ENCODE results near the gene PRRX1.

Gene PRRX1

GRCh38 chr1:170703591-170703990 is 39.7 kb downstream of the PRRX1 start:
- H3K4me1 Mint-ChIP-seq (ENCODE audit: low read depth in 2 of 2), result no peaks in the 10 kb centered on the region
- ATAC-seq (replicated peaks) (no peak), DNase-seq (no peak)
- peaks cover 9 to 22% of the 10 kb centered on the region in 2 donors for H3K27me3 Mint-ChIP-seq
- H3K9me3 Mint-ChIP-seq, result no peaks in the 10 kb centered on the region
- H3K27ac Mint-ChIP-seq, result no peak overlapping the region
- H3K4me3 Mint-ChIP-seq, result no peak overlapping the region
- H3K36me3 Mint-ChIP-seq (ENCODE audit: insufficient read depth), result no peaks in the 10 kb centered on the region

DNA sequence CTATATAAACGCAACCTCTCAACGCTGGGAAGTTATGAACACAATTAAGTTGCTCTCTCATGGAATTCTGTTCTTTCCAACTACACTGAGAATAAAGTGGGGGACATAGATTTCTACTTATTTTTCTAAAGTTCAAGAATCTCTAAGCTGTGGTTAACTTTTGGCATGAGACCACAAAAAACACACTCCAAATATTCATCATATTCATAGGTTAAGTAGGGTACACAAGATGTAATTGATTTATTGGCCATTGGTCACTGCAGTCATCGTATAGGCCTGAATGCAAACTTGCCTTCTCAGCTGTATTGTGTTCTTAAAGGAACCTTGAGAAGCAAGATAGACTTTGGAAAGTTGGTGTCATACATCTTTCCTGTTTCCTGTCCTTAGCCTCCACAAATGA is 40.3 kb downstream of the PRRX1 start:
- H3K36me3 Mint-ChIP-seq (ENCODE audit: insufficient read depth), result no peaks in the 10 kb centered on the region

GRCh38 chr1:170705981-170706380 is 42.0 kb downstream of the PRRX1 start:
- no peak overlapping the region for H3K27ac Mint-ChIP-seq
- DNase-seq (no peak), ATAC-seq (replicated peaks) (no peak)
- H3K36me3 Mint-ChIP-seq (ENCODE audit: insufficient read depth), result no peaks in the 10 kb centered on the region
- H3K4me1 Mint-ChIP-seq (ENCODE audit: low read depth in 2 of 2), result no peaks in the 10 kb centered on the region
- H3K9me3 Mint-ChIP-seq, result no peaks in the 10 kb centered on the region
- peaks cover 0 to 8% of the 10 kb centered on the region in 2 donors for H3K27me3 Mint-ChIP-seq
- H3K4me3 Mint-ChIP-seq, result no peak overlapping the region

More for the DNA sequence above, 40.3 kb downstream of the PRRX1 start:
- no peak overlapping the region for H3K4me3 Mint-ChIP-seq
- peaks cover 4 to 15% of the 10 kb centered on the region in 2 donors for H3K27me3 Mint-ChIP-seq
- no peak for DNase-seq
- no peaks in the 10 kb centered on the region for H3K4me1 Mint-ChIP-seq (ENCODE audit: low read depth in 2 of 2)
- no peaks in the 10 kb centered on the region for H3K9me3 Mint-ChIP-seq
- no peak for ATAC-seq (replicated peaks)
- H3K27ac Mint-ChIP-seq, result no peak overlapping the region

DNA sequence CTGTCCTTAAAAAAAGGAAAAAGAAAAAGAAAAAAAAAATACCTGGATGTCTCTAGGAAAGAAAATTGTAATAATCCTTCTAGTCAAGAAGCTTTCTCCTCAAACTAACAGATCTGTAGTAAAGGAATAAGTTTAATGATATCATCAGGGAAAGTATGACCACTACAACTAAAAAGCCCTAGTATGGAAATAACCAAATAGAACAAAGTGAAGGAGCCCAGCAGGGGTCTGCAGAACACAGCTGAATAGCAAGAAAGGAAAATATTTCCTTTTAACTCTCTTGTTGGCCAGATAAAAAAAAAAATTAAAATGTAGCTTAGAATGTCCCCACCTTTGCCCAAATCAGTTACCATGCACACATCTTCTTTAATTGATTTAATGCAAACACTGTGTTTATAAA is 43.2 kb downstream of the PRRX1 start:
- no peak overlapping the region for H3K27ac Mint-ChIP-seq
- H3K27me3 Mint-ChIP-seq, result peaks cover 2 to 12% of the 10 kb centered on the region in 2 donors
- no peaks in the 10 kb centered on the region for H3K9me3 Mint-ChIP-seq
- no peak for DNase-seq
- no peaks in the 10 kb centered on the region for H3K36me3 Mint-ChIP-seq (ENCODE audit: insufficient read depth)
- H3K4me1 Mint-ChIP-seq (ENCODE audit: low read depth in 2 of 2), result no peaks in the 10 kb centered on the region
- ATAC-seq (replicated peaks), result no peak
- H3K4me3 Mint-ChIP-seq, result no peak overlapping the region

DNA sequence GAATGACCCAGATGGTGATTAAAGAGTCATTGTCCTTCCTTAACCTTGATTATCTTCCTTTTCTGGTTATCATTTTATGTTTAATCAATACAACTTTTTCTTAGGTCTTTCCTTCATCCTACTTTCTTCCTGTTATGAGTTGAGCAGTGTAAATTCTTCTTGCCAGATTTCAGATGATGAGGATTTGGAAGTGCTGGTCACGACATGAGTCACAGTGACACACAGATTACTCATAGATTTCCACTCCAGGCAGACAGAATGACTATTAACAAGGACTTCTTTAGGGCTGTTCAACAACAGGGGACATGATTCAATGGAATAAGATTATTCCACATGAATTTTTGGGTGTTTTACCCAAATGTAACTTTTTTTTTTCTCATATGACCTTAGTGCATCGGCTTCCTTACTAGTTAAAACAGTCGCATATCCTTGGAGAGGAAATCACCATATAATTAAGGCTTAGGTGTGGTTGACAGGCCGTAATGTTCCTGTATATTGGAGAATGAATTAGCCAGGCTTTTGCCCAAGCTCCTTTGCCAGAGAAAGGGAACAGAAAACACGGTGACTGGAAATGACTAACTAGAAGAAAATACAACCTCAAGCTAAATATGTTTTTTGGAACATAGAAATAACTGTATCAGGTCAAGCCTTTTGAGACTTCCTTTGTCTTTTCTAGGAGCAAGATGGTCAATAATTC is 44.2 kb downstream of the PRRX1 start:
- Mint-ChIP-seq H3K4me1 (ENCODE audit: low read depth in 2 of 2) (no peaks in the 10 kb centered on the region), H3K9me3 (no peaks in the 10 kb centered on the region), H3K27me3 (peaks cover 4 to 19% of the 10 kb centered on the region in 2 donors), H3K36me3 (ENCODE audit: insufficient read depth) (no peaks in the 10 kb centered on the region), H3K27ac (no peak overlapping the region), H3K4me3 (no peak overlapping the region)
- ATAC-seq (replicated peaks), result no peak
- no peak for DNase-seq

GRCh38 chr1:170711682-170712081 is 47.8 kb downstream of the PRRX1 start:
- H3K27ac Mint-ChIP-seq, result no peak overlapping the region
- ATAC-seq (replicated peaks) (no peak), DNase-seq (no peak)
- no peak overlapping the region for H3K4me3 Mint-ChIP-seq
- no peaks in the 10 kb centered on the region for H3K36me3 Mint-ChIP-seq (ENCODE audit: insufficient read depth)
- peaks cover 11 to 21% of the 10 kb centered on the region in 2 donors for H3K27me3 Mint-ChIP-seq
- no peaks in the 10 kb centered on the region for H3K9me3 Mint-ChIP-seq
- H3K4me1 Mint-ChIP-seq (ENCODE audit: low read depth in 2 of 2), result no peaks in the 10 kb centered on the region

GRCh38 chr1:170714163-170714562 is 50.2 kb downstream of the PRRX1 start:
- Mint-ChIP-seq H3K9me3 (no peaks in the 10 kb centered on the region), H3K27me3 (peaks cover 11 to 24% of the 10 kb centered on the region in 2 donors), H3K4me1 (ENCODE audit: low read depth in 2 of 2) (no peaks in the 10 kb centered on the region), H3K4me3 (no peak overlapping the region), H3K27ac (no peak overlapping the region), H3K36me3 (ENCODE audit: insufficient read depth) (no peaks in the 10 kb centered on the region)
- DNase-seq (no peak), ATAC-seq (replicated peaks) (no peak)

GRCh38 chr1:170714938-170715337 is 51.0 kb downstream of the PRRX1 start:
- no peak overlapping the region for H3K4me3 Mint-ChIP-seq
- no peak overlapping the region for H3K27ac Mint-ChIP-seq
- no peak for ATAC-seq (replicated peaks)
- H3K36me3 Mint-ChIP-seq (ENCODE audit: insufficient read depth), result no peaks in the 10 kb centered on the region
- H3K4me1 Mint-ChIP-seq (ENCODE audit: low read depth in 2 of 2), result no peaks in the 10 kb centered on the region
- no peaks in the 10 kb centered on the region for H3K9me3 Mint-ChIP-seq
- H3K27me3 Mint-ChIP-seq, result peaks cover 11 to 23% of the 10 kb centered on the region in 2 donors
- no peak for DNase-seq

DNA sequence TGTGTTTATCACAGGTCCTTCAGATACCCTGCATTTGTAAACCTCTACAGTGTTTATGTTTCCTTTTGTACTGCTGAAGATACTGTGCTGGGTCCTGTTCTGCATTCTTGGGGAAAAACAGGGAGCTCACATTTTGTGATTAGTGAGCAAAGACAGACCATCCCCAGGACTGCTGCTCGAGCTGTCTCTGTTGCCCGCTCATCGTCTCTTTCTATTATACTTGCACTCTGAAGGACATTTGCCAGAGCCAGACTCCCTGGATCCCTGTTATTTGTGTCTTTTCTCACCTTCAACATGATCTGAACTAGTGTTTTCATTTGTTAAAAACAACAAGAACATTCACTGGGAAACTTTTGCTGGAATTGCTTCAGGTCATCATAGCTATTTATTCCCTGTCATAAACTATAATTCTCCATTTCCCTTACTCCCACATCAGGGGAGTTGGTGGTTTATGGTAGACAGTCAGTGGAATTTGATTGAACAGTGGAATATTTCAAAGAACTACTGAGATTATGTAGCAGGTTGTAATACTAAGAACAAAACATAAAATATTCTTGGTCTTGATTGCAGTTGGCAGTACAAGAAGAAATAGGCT is 53.0 kb downstream of the PRRX1 start:
- H3K4me1 Mint-ChIP-seq (ENCODE audit: low read depth in 2 of 2), result no peaks in the 10 kb centered on the region
- no peaks in the 10 kb centered on the region for H3K36me3 Mint-ChIP-seq (ENCODE audit: insufficient read depth)
- no peak overlapping the region for H3K27ac Mint-ChIP-seq
- no peak overlapping the region for H3K4me3 Mint-ChIP-seq
- no peak for ATAC-seq (replicated peaks)
- no peak for DNase-seq
- peaks cover 11 to 26% of the 10 kb centered on the region in 2 donors for H3K27me3 Mint-ChIP-seq
- H3K9me3 Mint-ChIP-seq, result no peaks in the 10 kb centered on the region

DNA sequence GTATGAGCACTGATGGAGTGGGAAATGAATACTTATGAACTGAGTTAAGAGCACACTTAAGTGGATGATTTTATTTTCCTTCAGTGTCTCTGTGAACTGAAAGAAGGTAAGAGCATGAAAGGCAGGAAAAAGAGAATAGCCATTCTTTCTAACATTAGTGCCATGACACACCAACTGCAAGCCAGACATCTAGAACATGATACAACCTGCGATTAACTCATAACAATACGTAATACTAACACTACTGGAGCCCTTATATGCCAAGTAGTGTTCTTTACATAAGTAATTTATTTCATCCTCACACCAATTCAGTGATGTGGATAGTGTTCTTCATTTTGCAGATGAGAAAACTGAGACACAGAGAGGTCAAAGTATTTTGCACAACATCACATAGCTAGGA is 56.7 kb downstream of the PRRX1 start:
- Mint-ChIP-seq H3K4me1 (ENCODE audit: low read depth in 2 of 2) (no peaks in the 10 kb centered on the region), H3K4me3 (no peak overlapping the region), H3K27me3 (peaks cover 14 to 26% of the 10 kb centered on the region in 2 donors), H3K9me3 (no peaks in the 10 kb centered on the region), H3K36me3 (ENCODE audit: insufficient read depth) (no peaks in the 10 kb centered on the region), H3K27ac (no peak overlapping the region)
- DNase-seq (no peak), ATAC-seq (replicated peaks) (no peak)

DNA sequence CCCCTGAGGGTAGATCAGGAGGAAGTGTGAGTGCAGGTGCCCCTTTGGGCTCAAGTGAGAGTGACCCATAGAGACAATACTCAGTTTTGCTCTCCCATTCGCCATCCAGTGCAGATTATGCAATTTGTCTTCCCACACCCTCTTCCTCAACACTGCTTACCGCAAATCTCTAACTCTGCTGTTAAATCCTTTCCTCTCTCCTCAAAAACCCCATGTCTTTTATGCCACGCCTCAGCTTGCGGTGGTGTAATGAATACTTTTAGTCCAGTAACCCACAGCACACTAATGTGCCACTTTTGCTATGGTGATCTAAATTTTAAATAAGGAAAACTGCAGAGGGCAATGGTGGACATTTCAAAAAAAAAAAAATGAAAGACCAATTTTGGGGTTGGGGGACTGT is 57.7 kb downstream of the PRRX1 start:
- H3K4me1 Mint-ChIP-seq (ENCODE audit: low read depth in 2 of 2), result no peaks in the 10 kb centered on the region
- H3K4me3 Mint-ChIP-seq, result no peak overlapping the region
- ATAC-seq (replicated peaks), result no peak
- H3K27me3 Mint-ChIP-seq, result peaks cover 14 to 33% of the 10 kb centered on the region in 2 donors
- H3K27ac Mint-ChIP-seq, result no peak overlapping the region
- H3K9me3 Mint-ChIP-seq, result no peaks in the 10 kb centered on the region
- H3K36me3 Mint-ChIP-seq (ENCODE audit: insufficient read depth), result no peaks in the 10 kb centered on the region
- DNase-seq, result no peak

DNA sequence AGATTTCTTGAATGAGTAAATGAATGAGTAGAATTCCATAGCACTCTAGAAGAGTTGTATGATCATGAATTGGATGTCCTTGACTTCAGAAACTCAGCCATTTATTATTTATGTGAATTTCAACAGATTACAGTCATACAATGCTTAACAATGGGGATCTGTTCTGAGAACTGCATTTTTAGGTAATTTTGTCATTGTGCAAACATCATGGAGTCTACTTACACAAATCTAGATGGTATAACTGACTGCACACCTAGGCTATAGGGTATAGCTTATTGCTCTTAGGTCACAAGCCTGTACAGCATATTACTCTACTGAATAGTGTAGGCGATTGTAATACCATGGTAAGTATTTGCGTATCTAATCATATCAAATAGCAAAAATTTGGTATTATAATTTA is 59.6 kb downstream of the PRRX1 start:
- H3K4me1 Mint-ChIP-seq (ENCODE audit: low read depth in 2 of 2), result no peaks in the 10 kb centered on the region

DNA sequence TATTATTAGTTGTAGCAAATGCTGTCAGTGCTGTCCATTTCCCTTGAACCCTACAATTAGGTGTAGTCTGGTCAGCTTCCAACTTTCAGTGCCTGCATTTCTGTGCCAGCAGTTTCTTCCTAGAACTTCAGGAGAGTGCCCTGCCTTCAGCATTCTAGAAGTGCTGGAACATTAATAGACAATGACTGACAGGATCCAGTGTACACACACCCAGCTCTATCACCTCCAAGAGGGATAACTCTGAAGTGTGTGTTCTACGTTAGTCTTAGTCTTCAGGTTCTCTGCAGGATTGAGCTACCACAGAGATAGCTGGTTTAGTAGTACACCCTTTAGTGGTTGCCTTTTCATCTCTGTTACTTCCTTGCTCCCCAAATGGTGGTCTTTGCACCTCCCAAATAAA is 61.4 kb downstream of the PRRX1 start:
- peaks cover 14 to 43% of the 10 kb centered on the region in 2 donors for H3K27me3 Mint-ChIP-seq
- no peaks in the 10 kb centered on the region for H3K4me1 Mint-ChIP-seq (ENCODE audit: low read depth in 2 of 2)
- no peaks in the 10 kb centered on the region for H3K9me3 Mint-ChIP-seq
- H3K4me3 Mint-ChIP-seq, result no peak overlapping the region
- no peak overlapping the region for H3K27ac Mint-ChIP-seq
- no peaks in the 10 kb centered on the region for H3K36me3 Mint-ChIP-seq (ENCODE audit: insufficient read depth)
- ATAC-seq (replicated peaks) (no peak), DNase-seq (no peak)

More for the DNA sequence above, 59.6 kb downstream of the PRRX1 start:
- ATAC-seq (replicated peaks) (no peak), DNase-seq (no peak)
- Mint-ChIP-seq H3K27me3 (peaks cover 14 to 32% of the 10 kb centered on the region in 2 donors), H3K36me3 (ENCODE audit: insufficient read depth) (no peaks in the 10 kb centered on the region), H3K9me3 (no peaks in the 10 kb centered on the region), H3K4me3 (no peak overlapping the region), H3K27ac (no peak overlapping the region)

DNA sequence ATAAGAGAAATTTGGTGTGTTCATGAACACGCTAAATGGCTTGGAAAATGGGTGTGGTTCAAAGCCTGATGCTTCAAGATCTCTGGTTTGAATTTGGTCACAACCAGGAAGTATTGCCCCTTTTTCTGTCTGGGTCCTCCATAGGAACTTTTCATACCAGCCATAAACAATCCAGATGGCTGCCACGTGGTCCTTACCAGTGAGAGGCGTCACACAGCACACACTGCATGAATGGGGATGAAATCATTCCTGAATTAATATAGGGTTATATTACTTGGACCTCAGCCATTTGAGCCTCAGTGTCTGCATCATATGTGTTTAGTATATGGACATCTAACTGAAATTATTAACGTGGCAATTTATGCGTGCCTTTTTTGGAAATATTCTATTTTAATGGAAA is 64.0 kb downstream of the PRRX1 start:
- DNase-seq, result no peak
- no peaks in the 10 kb centered on the region for H3K36me3 Mint-ChIP-seq (ENCODE audit: insufficient read depth)

More for the DNA sequence above, 64.0 kb downstream of the PRRX1 start:
- ATAC-seq (replicated peaks), result no peak
- Mint-ChIP-seq H3K27ac (no peak overlapping the region), H3K4me1 (ENCODE audit: low read depth in 2 of 2) (no peaks in the 10 kb centered on the region), H3K9me3 (no peaks in the 10 kb centered on the region), H3K27me3 (peaks cover 4 to 23% of the 10 kb centered on the region in 2 donors), H3K4me3 (no peak overlapping the region)
